Small intestine (tissue), 7 donors: ENCODE data around the gene TMEM233. TPM values are rescaled to one million over a fixed set of nuclear protein-coding genes. Genes with fewer than 3 reads are reported as not detected.

Source experiments
- DNase-seq, 2 donors: peaks; one replicate each; pipeline versions ENCODE4 v3.0.0 to v3.0.0-alpha.2; 2013
- FAIRE-seq: peaks from 2 replicates; lab custom pipeline; 2012; peaks lifted over from hg19 to GRCh38; lab: Jason Lieb, UNC
- H3K27ac ChIP-seq, 3 donors: one replicate each; pipeline ENCODE4 v1.5.1; 2013; ENCODE audit warnings: low read length in 2 of 3, mild to moderate bottlenecking in 2 of 3, control low read depth in 1 of 3, inconsistent platforms in 1 of 3, low read depth in 1 of 3, moderate library complexity in 1 of 3
- H3K27me3 ChIP-seq, 3 donors: one replicate each; pipeline ENCODE4 v1.6.1; 2013; ENCODE audit warnings: low read length in 3 of 3, inconsistent platforms in 1 of 3; ENCODE audit not compliant: control insufficient read depth in 3 of 3, insufficient read depth in 3 of 3
- H3K36me3 ChIP-seq, 3 donors: one replicate each; pipeline ENCODE4 v1.6.1; 2013; ENCODE audit warnings: low read length in 3 of 3, inconsistent platforms in 1 of 3, low read depth in 1 of 3, mild to moderate bottlenecking in 1 of 3, moderate library complexity in 1 of 3; ENCODE audit not compliant: control insufficient read depth in 3 of 3, insufficient read depth in 2 of 3
- H3K4me1 ChIP-seq, 3 donors: one replicate each; pipeline ENCODE4 v1.6.1; 2013; ENCODE audit warnings: low read length in 2 of 3, inconsistent platforms in 1 of 3, low read depth in 1 of 3, mild to moderate bottlenecking in 1 of 3, moderate library complexity in 1 of 3; ENCODE audit not compliant: control insufficient read depth in 3 of 3, insufficient read depth in 2 of 3
- H3K4me3 ChIP-seq, 3 donors: one replicate each; pipeline ENCODE4 v1.5.1; 2013; ENCODE audit warnings: low read length in 3 of 3, control low read depth in 1 of 3, inconsistent platforms in 1 of 3, low read depth in 1 of 3, mild to moderate bottlenecking in 1 of 3, moderate library complexity in 1 of 3
- H3K9me3 ChIP-seq, 2 donors: one replicate each; pipeline ENCODE4 v1.6.1; 2013; ENCODE audit warnings: low read depth in 1 of 2, low read length in 1 of 2; ENCODE audit not compliant: control insufficient read depth in 2 of 2, insufficient read depth in 1 of 2
- WGBS, 3 donors: extraction: QIAGEN DNeasy Blood & Tissue Kit; methylation state at CpG; one replicate each; pipeline ENCODE4 v1.1.7; 2013; 5-methylcytosine and 5-hydroxymethylcytosine counted together
- polyA plus RNA-seq, 4 donors: library from polyadenylated mRNA; stranded (reverse) in 3 of 4; unstranded in 1 of 4; fragments of 200-250 nt in 3 of 4; fragments of 120-200 nt in 1 of 4; gene quantifications; one replicate each; pipeline versions ENCODE4 v1.2.1 to v1.2.3, GENCODE V29; 2013
- donor health status: healthy with polysubstance abuse.
- donor health status: control.
- donor health status: control.
- donor health status: Bipolar disorder and iron deficiency.
- donor health status: healthy.

Gene TMEM233
- polyA plus RNA-seq, 4 donors = 0.18 to 0.58 TPM; not detected in 2

DNA sequence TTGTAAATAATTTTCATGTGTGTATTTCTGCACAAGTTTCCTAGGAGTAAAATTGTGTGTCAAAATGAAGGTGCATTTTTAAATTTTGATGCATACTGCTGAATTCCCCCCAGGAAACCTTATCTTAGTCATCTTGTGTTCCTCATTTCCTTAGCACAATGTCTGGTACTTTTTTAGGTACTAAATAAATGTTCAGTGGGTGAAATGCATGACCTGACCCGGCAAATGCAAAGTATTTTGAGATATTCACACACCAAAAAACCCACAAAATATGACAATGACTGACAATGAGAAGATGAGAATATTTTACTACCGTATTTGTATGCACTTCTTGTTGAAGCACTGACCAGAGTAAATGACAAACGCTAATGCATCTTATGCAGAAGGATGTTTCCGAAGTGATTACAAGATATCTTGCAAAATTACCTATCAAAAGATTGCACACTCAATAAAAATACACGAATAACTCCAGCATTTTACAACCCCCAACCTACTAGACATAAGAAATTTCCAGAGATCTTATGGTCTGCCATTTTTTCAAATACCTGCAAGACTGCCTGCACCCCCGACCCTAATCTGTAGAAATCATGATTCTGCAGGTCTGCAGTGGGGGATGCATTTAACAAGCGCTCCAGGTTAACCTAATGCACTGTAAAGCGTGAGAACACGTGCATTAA lies 73.5 kb downstream of the TMEM233 start:
- no peaks in the 10 kb centered on the region for H3K27me3 ChIP-seq
- peaks cover 2 to 23% (median 6%) of the 10 kb centered on the region in 3 donors for H3K4me1 ChIP-seq
- 14 to 18% (median 15%) methylated on average over 9 of the region's 9 CpGs for WGBS, 3 donors
- peak overlapping the region; percentile 28 to 72 (median 41) for H3K4me3 ChIP-seq
- H3K9me3 ChIP-seq = no peaks in the 10 kb centered on the region
- peaks cover 0 to 3% (median 1%) of the 10 kb centered on the region in 3 donors for H3K36me3 ChIP-seq
- DNase-seq (no peak), FAIRE-seq (no peak)
- H3K27ac ChIP-seq = no peak overlapping the region

DNA sequence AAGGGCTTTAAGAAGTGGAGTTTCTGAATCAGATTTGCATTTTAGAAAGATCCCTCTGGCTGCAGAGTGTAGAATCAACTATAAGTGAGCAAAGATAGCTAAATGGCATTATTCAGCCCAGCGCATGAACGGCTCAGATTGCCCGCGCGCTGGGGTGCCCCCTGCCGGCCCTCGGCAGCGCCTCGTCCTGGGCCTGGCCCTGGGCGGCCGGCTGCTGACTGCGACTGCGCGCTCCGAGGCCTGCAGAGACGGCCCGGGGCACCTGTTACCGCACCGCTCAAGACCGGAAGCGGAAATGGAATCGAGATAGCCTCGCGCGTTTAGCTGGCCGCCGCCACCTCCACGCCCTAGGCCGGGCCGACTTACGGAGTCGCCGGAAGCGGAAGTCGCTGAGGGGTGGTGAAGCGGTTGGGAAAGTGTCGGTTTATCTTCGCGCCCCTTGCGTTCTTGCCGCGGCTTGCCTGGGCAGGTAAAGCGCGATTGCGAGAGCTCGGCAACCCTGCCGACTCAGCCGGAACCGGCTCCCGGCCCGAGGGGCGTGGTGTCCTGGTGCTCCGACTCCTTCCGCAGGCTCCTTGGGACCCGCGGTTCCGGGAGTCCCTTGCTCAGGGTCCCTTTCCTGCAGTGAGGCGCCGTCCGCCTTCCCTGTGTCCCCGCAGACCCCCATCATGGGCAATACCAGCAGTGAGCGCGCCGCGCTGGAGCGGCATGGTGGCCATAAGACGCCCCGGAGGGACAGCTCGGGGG lies 74.2 kb downstream of the TMEM233 start, which contains the start of gene PRKAB1:
Gene PRKAB1, plus strand, starts transcription at position 557 of the 747 bp plus-strand sequence. Its CDS starts 112 bp downstream, at position 669.
- H3K4me3 ChIP-seq = peak within 1 kb of the TSS; percentile 72 to 91 (median 89)
- H3K36me3 ChIP-seq = peaks cover 0 to 8% (median 4%) of the 10 kb centered on the region in 3 donors
- no peak for FAIRE-seq
- no peaks in the 10 kb centered on the region for H3K9me3 ChIP-seq
- peak within 1 kb of the TSS; percentile 89 to 100 (median 99) for H3K27ac ChIP-seq
- peaks cover 2 to 23% (median 8%) of the 10 kb centered on the region in 3 donors for H3K4me1 ChIP-seq
- WGBS, 3 donors = 0 to 1% (median 1%) methylated on average over 64 to 69 of the region's 69 CpGs
- peak; percentile 98 to 99 for DNase-seq
- no peaks in the 10 kb centered on the region for H3K27me3 ChIP-seq

DNA sequence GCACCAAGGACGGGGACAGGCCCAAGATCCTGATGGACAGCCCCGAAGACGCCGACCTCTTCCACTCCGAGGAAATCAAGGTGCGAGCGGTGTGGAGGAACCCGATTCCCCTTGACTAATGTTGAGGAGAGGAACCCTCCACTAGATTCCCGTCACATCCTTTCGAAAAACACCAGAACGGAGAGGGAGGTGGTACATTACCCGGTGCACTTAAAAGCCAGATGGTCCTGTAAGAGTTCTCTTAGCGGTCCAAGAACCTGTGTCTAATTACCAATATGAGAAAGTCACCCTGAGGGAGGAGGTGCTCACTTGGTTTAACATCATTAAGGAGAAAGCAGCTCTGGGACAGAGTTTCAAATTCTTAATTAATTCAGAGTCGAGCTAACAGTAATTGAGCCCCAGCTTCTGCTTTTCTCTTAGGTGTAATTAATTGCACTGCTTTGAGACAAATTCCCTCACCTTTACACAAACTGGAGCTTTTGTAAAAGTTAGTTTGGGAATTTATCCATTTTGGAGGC lies 74.8 kb downstream of the TMEM233 start:
- H3K27me3 ChIP-seq = no peaks in the 10 kb centered on the region
- peak overlapping the region; percentile 89 to 100 (median 99) for H3K27ac ChIP-seq
- H3K9me3 ChIP-seq = no peaks in the 10 kb centered on the region
- DNase-seq (peak in 1 of 2 donors; percentile 26), FAIRE-seq (no peak)
- peaks cover 3 to 15% (median 8%) of the 10 kb centered on the region in 3 donors for H3K36me3 ChIP-seq
- 1 to 3% (median 1%) methylated on average over 14 of the region's 14 CpGs for WGBS, 3 donors
- H3K4me3 ChIP-seq = peak overlapping the region; percentile 72 to 91 (median 89)
- peaks cover 2 to 23% (median 12%) of the 10 kb centered on the region in 3 donors for H3K4me1 ChIP-seq

DNA sequence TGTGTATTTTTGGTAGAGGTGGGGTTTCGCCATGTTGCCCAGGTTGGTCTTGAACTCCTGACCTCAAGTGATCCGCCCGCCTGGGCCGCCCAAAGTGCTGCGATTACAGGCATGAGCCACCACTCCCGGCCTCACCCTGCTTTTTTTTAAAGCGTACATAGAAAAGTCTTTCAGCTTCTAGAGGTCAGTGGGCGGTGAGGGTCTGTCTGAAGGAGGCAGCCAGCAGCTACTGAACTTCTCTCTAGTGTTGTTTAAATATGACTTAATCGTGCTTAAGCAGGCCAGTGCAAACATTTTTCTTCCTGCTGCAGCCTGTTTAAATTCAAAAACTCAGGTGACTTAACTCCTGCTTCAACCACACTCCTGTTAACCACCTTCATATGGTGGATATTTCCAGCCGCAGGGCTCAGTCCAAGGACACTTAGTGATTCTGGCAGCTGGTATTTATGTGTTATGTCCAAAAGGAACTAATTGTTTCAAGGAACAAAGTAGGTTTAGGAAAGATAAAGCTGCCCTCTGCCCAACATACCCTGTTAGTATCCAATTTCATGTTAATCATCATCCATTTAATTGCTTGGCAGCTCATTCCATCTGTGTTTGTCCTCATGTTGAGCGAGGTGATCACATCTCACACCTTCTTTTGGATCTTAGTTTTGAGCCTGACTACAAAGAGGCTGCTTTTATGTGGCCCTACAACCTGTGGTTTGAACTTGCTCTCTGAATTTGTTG lies 76.3 kb downstream of the TMEM233 start:
- peak overlapping the region; percentile 81 to 99 (median 93) for H3K27ac ChIP-seq

DNA sequence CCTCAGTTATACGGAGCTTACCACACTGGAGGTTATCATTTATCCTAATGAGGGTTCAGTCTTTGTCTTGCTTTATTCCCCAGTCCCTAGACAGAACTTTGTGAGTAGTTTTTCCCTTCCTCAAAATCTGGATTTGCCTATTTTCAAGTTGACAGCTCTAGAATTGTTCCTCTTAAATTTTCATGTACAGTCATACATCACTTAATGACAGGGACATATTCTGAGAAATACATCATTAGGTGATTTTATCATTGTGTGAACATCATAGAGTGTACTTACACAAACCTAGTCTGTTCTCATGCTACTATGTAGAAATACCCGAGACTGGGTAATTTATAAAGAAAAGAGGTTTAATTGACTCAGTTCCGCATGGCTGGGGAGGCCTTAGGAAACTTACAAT lies 77.5 kb downstream of the TMEM233 start:
- FAIRE-seq (no peak), DNase-seq (no peak)
- 68 to 73% (median 70%) methylated on average over 3 of the region's 3 CpGs for WGBS, 3 donors
- H3K9me3 ChIP-seq = no peaks in the 10 kb centered on the region
- H3K27ac ChIP-seq = peak overlapping the region in 2 of 3 donors; percentile 45 to 99
- peaks cover 0 to 23% (median 21%) of the 10 kb centered on the region in 3 donors for H3K4me1 ChIP-seq
- H3K4me3 ChIP-seq = no peak overlapping the region
- H3K36me3 ChIP-seq = peaks cover 12 to 38% (median 26%) of the 10 kb centered on the region in 3 donors
- H3K27me3 ChIP-seq = no peaks in the 10 kb centered on the region

More for the DNA sequence above, 76.3 kb downstream of the TMEM233 start:
- WGBS, 3 donors = 6 to 46% (median 23%) methylated on average over 11 of the region's 11 CpGs
- Histone ChIP-seq H3K4me1 (peaks cover 2 to 23% (median 21%) of the 10 kb centered on the region in 3 donors), H3K4me3 (peak overlapping the region in 2 of 3 donors; percentile 28 to 72), H3K9me3 (no peaks in the 10 kb centered on the region), H3K27me3 (no peaks in the 10 kb centered on the region), H3K36me3 (peaks cover 5 to 30% (median 20%) of the 10 kb centered on the region in 3 donors)
- no peak for FAIRE-seq
- DNase-seq = peak; percentile 85 to 88

DNA sequence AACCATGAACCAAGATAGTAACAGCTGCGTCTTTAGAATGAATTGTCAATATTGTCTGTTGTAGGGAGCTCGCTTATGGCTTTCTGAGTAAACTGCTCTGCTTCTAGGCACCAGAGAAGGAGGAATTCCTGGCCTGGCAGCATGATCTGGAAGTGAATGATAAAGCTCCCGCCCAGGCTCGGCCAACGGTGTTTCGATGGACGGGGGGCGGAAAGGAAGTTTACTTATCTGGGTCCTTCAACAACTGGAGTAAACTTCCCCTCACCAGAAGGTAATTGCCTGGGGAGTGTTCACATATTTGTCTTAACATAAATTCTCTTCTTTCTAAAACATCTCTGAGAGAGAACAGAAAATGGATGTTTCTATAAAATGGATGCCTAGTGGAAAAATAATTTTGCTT lies 78.6 kb downstream of the TMEM233 start:
- H3K27me3 ChIP-seq = no peaks in the 10 kb centered on the region
- H3K9me3 ChIP-seq = no peaks in the 10 kb centered on the region
- H3K27ac ChIP-seq = peak overlapping the region in 2 of 3 donors; percentile 13 to 54
- WGBS, 3 donors = 78 to 91% (median 88%) methylated on average over 8 of the region's 8 CpGs
- peaks cover 0 to 21% (median 21%) of the 10 kb centered on the region in 3 donors for H3K4me1 ChIP-seq
- H3K4me3 ChIP-seq = no peak overlapping the region
- FAIRE-seq (no peak), DNase-seq (no peak)
- H3K36me3 ChIP-seq = peaks cover 14 to 49% (median 27%) of the 10 kb centered on the region in 3 donors

DNA sequence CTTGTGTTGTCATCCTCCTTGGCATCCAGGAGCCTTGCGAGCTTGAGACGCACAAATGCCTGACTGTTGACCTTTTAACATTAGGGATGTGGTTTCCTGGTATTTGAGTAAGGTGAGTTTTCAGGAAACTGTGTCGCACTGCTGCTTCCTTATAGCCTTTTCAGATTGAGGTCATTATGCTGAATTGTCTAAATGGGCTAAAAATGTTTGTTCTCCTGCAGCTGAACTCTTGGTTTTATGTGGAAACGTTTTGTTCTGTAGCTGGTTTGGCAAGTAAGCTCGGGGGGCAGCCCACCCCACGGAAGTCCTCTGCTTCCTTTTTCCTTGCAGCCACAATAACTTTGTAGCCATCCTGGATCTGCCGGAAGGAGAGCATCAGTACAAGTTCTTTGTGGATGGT lies 80.1 kb downstream of the TMEM233 start:
- WGBS, 3 donors = 43 to 50% (median 44%) methylated on average over 7 of the region's 7 CpGs
- H3K27ac ChIP-seq = peak overlapping the region in 2 of 3 donors; percentile 58 to 89
- peaks cover 0 to 21% (median 20%) of the 10 kb centered on the region in 3 donors for H3K4me1 ChIP-seq

More for the DNA sequence above, 80.1 kb downstream of the TMEM233 start:
- H3K9me3 ChIP-seq = no peaks in the 10 kb centered on the region
- DNase-seq (peak; percentile 32 to 43), FAIRE-seq (no peak)
- no peak overlapping the region for H3K4me3 ChIP-seq
- H3K36me3 ChIP-seq = peaks cover 18 to 61% (median 36%) of the 10 kb centered on the region in 3 donors
- no peaks in the 10 kb centered on the region for H3K27me3 ChIP-seq
